ENCODE data around the gene PER2. TPM values are rescaled to one million over a fixed set of nuclear protein-coding genes. Genes with fewer than 3 reads are reported as not detected.

The PER2 gene
- total RNA-seq, 2 experiments from 2014 or later, result 8.4 to 18.6 TPM

DNA sequence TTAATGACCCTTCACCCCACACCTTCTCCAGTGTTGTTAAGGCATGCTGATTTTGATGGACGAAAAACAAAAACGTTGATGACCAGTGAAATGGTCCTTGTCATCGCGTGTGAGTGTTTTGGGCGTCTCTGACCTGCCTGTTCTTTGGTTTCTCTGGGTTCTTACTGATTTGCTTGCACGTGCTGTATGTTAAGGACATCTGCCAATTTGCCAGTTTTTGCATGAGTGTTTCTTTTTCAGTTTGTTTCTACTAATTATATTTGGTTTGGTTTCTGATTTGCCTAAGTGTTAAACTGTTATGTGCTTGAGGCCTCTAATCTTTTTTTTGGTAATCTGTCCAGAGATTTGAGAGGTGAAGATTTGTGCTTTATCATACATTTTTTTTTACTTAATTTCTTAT lies 46.5 kb upstream of the PER2 start:
- H3K79me2 ChIP-seq (ENCODE audit: insufficient read depth, low read depth, low read length), result no peaks in the 10 kb centered on the region
- no peak for DNase-seq (ENCODE audit: low spot score)
- H3K4me2 ChIP-seq (ENCODE audit: low read length), result no peak overlapping the region
- no peaks in the 10 kb centered on the region for H3K9me2 ChIP-seq (ENCODE audit: insufficient read depth, low read length)
- no peaks in the 10 kb centered on the region for H3K4me1 ChIP-seq (ENCODE audit: insufficient read depth, low read length, poor library complexity, severe bottlenecking)
- H3K4me3 ChIP-seq (ENCODE audit: low read depth, low read length, poor library complexity, severe bottlenecking), result no peak overlapping the region
- intact Hi-C loops (cut with micrococcal nuclease; ENCODE audit: unreplicated experiment), result no loop called here
- H2AFZ ChIP-seq (ENCODE audit: low read length), result no peak overlapping the region
- no TSS peak for BruUV-seq (replicated peaks)
- no peaks in the 10 kb centered on the region for H3K9me3 ChIP-seq (ENCODE audit: low read length)
- TF ChIP-seq EZH2phosphoT487 (IDR thresholded peaks at IDR 0.05; ENCODE audit: borderline replicate concordance, low read depth, low read length), result no peak
- TF ChIP-seq, protein P1, sequence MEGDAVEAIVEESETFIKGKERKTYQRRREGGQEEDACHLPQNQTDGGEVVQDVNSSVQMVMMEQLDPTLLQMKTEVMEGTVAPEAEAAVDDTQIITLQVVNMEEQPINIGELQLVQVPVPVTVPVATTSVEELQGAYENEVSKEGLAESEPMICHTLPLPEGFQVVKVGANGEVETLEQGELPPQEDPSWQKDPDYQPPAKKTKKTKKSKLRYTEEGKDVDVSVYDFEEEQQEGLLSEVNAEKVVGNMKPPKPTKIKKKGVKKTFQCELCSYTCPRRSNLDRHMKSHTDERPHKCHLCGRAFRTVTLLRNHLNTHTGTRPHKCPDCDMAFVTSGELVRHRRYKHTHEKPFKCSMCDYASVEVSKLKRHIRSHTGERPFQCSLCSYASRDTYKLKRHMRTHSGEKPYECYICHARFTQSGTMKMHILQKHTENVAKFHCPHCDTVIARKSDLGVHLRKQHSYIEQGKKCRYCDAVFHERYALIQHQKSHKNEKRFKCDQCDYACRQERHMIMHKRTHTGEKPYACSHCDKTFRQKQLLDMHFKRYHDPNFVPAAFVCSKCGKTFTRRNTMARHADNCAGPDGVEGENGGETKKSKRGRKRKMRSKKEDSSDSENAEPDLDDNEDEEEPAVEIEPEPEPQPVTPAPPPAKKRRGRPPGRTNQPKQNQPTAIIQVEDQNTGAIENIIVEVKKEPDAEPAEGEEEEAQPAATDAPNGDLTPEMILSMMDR (conservative IDR thresholded peaks at IDR 0.05; ENCODE audit: low read length), result no peak
- no peak overlapping the region for H3K27ac ChIP-seq (ENCODE audit: low read depth, low read length, poor library complexity, severe bottlenecking)
- POLR2A ChIA-PET, result no interaction called here
- H3K36me3 ChIP-seq (ENCODE audit: insufficient read depth, low read length), result peaks cover 12% of the 10 kb centered on the region; the same call in 1 of the 2 replicates
- no peaks in the 10 kb centered on the region for H4K20me1 ChIP-seq (ENCODE audit: insufficient read depth, low read length)
- CTCF ChIA-PET (ENCODE audit: unreplicated experiment), result no interaction called here

DNA sequence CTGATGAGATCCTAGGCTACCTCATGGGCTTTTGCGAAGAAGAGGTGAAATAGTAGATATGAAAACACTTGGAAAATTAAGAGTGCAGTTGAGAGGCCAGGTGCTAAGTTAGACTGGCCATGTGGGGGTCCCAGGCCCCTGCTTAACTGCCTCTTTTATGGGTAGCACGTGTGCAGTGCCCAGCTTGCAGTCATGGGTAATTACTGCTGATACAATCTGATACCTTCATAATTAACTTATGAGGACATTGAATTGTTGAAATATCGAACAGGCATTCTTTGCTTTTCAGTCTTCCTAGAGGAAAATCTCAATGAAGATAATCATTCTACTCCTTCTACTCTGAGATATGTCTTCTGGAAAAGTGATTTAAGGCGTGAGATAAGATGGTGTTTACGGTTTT lies 43.5 kb upstream of the PER2 start:
- H3K79me2 ChIP-seq (ENCODE audit: insufficient read depth, low read depth, low read length), result no peaks in the 10 kb centered on the region
- intact Hi-C loops (cut with micrococcal nuclease; ENCODE audit: unreplicated experiment), result no loop called here
- H3K36me3 ChIP-seq (ENCODE audit: insufficient read depth, low read length), result peaks cover 26% of the 10 kb centered on the region
- ChIA-PET CTCF (ENCODE audit: unreplicated experiment) (no interaction called here), POLR2A (no interaction called here)
- H3K9me3 ChIP-seq (ENCODE audit: low read length), result no peaks in the 10 kb centered on the region
- H4K20me1 ChIP-seq (ENCODE audit: insufficient read depth, low read length), result no peaks in the 10 kb centered on the region
- no peak overlapping the region for H2AFZ ChIP-seq (ENCODE audit: low read length)
- no peaks in the 10 kb centered on the region for H3K9me2 ChIP-seq (ENCODE audit: insufficient read depth, low read length)
- H3K4me1 ChIP-seq (ENCODE audit: insufficient read depth, low read length, poor library complexity, severe bottlenecking), result no peaks in the 10 kb centered on the region
- H3K4me2 ChIP-seq (ENCODE audit: low read length), result no peak overlapping the region
- no peak for DNase-seq (ENCODE audit: low spot score)
- no peak overlapping the region for H3K4me3 ChIP-seq (ENCODE audit: low read depth, low read length, poor library complexity, severe bottlenecking)
- no peak overlapping the region for H3K27ac ChIP-seq (ENCODE audit: low read depth, low read length, poor library complexity, severe bottlenecking)
- TF ChIP-seq, protein P1 (conservative IDR thresholded peaks at IDR 0.05; ENCODE audit: low read length), result no peak
- no peak for TF ChIP-seq EZH2phosphoT487 (IDR thresholded peaks at IDR 0.05; ENCODE audit: borderline replicate concordance, low read depth, low read length)
- no TSS peak for BruUV-seq (replicated peaks)

DNA sequence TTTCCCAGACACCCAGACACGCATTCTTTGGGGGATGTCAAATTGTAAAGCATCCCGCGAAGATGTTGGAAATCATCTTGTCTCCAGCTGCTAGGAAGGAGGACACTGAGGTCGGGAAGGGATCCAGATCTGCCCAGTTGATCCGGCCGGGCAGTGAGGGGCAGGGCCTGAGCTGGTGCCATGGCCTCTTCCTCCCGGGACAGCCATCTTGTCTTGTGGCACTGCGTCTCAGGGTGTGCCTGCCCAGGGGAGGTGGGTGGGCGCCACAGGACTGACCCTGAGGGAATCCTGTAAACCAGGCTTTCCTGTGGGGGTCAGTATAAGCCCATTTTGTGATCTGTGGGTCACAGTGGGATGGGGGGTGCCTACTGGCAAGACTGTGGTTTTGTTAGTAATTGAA lies 42.0 kb upstream of the PER2 start:
- BruUV-seq (replicated peaks), result no TSS peak

More for the DNA sequence above, 42.0 kb upstream of the PER2 start:
- Histone ChIP-seq H3K27ac (ENCODE audit: low read depth, low read length, poor library complexity, severe bottlenecking) (no peak overlapping the region), H3K9me3 (ENCODE audit: low read length) (no peaks in the 10 kb centered on the region), H3K79me2 (ENCODE audit: insufficient read depth, low read depth, low read length) (no peaks in the 10 kb centered on the region), H3K9me2 (ENCODE audit: insufficient read depth, low read length) (no peaks in the 10 kb centered on the region), H3K36me3 (ENCODE audit: insufficient read depth, low read length) (peaks cover 28% of the 10 kb centered on the region), H4K20me1 (ENCODE audit: insufficient read depth, low read length) (no peaks in the 10 kb centered on the region), H3K4me1 (ENCODE audit: insufficient read depth, low read length, poor library complexity, severe bottlenecking) (no peaks in the 10 kb centered on the region), H2AFZ (ENCODE audit: low read length) (no peak overlapping the region), H3K4me2 (ENCODE audit: low read length) (no peak overlapping the region), H3K4me3 (ENCODE audit: low read depth, low read length, poor library complexity, severe bottlenecking) (no peak overlapping the region)
- intact Hi-C loops (cut with micrococcal nuclease; ENCODE audit: unreplicated experiment), result no loop called here
- CTCF ChIA-PET (ENCODE audit: unreplicated experiment), result interaction anchor here (0.5 kb wide), 1 partner anchor 366 kb away, joined by 3 read pairs; no protein-coding TSS in a partner anchor
- DNase-seq (ENCODE audit: low spot score), result no peak
- TF ChIP-seq, protein P1 (conservative IDR thresholded peaks at IDR 0.05; ENCODE audit: low read length), result no peak
- no peak for TF ChIP-seq EZH2phosphoT487 (IDR thresholded peaks at IDR 0.05; ENCODE audit: borderline replicate concordance, low read depth, low read length)
- POLR2A ChIA-PET, result no interaction called here
